Raji (cell line): ENCODE measurements around the gene MICALL2.

ENCODE experiments used
- POLR2A ChIP-seq: IDR thresholded peaks from 2 replicates; pipeline ENCODE4 v1.6.1; 2011; ENCODE audit warnings: low read depth, low read length, control low read depth; ENCODE audit not compliant: insufficient read depth

Gene MICALL2

GRCh38 chr7:1458683-1459511, at the start of gene MICALL2:
TSS of gene MICALL2 (minus strand) at chr7:1459470. CDS start at chr7:1459326, 144 bp downstream.
- TF ChIP-seq POLR2A, result no peak

DNA sequence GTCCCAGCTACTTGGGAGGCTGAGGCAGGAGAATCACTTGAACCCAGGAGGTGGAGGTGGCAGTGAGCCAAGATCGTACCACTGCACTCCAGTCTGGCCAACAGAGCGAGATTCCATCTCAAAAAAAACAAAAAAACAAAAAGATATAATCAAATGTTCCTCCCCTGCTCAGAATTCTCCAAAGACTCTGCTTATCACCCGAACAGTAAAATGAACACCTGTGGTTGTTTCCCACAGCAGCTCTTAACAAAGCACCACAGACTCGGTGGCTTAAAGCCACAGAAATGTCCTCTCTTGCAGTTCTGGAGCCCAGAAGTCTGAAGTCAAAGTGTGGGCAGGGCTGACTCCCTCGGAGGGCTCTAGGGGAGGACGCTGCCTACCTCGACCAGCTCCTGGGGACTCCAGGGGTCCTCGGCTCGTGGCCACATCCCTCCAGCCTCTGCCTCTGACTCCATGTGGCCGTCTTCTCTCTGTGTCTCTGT, 49.0 kb upstream of the MICALL2 start:
- no peak for TF ChIP-seq POLR2A

DNA sequence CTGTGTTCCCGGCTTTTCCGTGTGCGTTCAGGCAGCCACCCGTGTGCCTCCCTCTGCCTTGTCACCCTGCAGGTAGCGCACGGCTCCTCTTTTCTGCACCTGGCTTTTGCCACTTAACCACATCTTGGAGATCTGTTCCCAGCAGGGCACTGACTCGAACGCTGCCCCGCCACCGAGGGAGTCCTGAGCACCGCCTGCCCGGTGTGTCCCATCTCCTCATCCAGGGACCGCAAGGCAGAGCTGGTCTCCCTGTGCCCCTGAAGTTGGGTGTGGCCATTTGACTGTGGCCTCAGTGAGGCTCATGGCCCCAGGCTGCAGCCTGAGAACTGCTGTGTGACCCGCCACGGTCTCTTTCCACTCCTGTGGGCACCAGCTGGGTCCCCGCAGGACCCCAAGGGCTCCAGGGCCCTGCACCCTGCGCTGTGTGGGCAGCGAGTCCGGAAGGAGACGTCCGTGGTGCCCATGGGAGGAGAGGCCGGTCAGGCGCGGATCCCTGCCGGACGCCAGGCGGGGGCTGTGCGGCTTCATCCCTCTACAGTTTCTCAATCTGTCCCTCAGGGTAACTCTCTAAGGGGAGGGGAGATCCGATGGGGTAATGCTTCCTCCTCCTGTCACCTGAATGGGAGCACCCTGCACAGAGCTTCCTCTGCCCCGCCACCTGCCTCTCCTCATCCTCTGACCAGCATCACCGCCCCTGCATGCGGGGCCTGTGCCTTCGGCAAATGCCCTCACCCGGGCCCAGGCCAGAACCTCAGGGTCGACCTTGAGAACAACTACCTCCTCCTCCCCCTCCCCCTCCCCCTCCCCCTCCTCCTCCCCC, 46.7 kb upstream of the MICALL2 start:
- peak; percentile 34; the same call in 1 of the 2 replicates for TF ChIP-seq POLR2A

DNA sequence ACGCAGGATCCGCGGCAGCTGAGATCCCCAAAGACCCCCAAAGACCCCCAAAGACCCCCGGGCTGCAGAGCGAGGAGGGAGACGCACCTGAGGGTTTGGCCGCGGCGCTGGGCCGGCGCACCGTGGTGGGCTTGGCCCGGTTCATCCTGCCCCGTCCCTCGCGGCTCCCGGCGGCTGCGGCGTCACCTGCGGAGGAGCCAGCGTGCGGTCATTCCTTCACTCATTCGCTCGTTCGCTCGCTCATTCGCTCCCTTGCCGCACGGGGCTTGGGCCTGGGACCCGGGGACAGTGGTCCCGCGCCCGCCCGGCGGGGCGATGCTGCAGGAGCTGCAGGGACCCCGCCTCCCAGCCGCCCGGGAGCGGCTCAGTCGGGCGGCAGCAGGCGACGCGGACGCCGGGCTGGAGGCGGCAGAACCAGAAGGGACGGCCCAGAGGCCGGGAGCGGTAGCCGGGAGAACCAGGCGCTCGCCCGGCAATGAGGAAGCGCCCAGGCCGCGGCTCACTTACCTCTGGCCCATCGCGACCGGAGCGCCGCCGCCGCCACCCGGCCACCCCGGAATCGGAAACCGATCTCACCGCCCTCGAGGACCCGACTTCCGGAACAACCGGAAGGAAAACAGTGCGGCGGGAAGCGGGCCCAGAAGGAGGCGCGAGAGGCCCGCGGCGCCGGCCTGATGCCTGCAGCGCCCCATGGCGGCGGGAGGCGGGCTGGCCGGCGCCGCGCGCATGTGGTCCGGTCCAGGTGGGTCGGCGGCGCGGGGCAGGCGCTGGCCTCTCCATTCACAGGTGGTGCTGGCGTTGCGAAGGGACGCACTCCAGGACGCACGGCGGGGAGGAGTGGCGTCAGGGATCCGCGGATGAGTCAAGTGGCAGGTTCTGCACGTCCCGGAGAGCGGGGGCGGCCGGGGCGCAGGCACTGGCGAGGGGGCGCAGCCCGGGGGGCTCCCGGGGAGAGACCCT, 44.8 kb upstream of the MICALL2 start, which contains the start of gene INTS1:
INTS1 (minus strand) TSS at position 574 of the 960 bp plus-strand sequence; CDS start at position 145, 429 bp downstream.
- TF ChIP-seq POLR2A, result peak; percentile 76

GRCh38 chr7:1503390-1503789, 44.1 kb upstream of the MICALL2 start:
- TF ChIP-seq POLR2A, result no peak

DNA sequence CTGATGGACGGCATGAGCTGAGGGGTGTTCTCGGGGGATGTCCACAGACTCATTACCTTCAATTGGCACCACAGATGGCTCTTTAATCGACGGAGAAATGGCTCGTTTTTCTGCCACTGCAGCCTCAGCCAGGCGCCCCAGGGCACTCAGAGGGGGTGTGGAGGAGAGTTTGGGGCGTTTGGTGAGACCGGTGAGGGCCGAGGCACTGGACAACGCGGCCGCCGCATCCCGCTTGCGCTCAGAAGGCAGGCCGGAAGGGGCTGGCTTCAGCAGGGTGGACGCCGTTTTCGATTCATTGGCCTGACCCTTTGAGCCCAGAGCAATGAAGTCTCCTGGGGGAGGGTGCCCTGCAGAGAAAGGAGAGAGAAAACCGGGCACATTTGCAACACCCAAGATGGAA, 43.6 kb upstream of the MICALL2 start:
- no peak for TF ChIP-seq POLR2A

DNA sequence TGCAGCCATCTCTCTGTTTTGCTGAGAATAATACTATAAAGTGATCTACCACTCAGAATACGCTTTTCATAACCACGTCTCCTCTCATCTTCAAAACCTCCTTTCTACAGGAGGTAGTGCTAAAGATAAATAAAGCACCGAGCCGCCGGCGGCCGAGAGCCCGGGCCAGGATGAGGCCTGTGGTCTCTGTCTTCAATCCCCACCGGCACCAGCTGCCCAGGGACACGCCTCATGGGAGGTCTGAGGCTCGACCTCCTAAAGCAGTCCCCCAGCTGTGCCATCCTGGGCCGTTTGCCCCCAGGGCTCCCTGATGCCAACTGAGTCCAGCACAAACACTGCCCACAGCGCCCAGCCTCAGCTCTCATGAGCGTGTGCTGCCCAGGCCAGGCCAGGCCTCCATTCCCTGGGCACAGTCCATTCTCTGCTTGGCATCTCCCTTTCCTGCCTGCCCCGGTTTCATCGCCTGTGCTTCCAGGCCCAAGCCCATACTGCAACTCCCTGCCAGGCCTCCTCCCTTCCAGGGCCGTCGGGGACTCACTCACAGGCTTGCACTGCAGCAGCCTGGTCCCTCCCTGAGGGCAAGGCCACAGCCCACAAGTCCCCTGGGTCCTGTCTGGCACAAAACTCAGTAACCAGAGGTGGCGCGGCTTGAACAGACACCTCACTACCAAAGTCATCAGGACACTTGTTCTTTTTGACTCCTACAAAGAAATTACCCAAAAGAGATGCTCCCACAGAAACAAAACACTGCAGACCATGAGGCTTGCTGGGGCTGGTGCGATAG, 42.4 kb upstream of the MICALL2 start:
- no peak for TF ChIP-seq POLR2A

DNA sequence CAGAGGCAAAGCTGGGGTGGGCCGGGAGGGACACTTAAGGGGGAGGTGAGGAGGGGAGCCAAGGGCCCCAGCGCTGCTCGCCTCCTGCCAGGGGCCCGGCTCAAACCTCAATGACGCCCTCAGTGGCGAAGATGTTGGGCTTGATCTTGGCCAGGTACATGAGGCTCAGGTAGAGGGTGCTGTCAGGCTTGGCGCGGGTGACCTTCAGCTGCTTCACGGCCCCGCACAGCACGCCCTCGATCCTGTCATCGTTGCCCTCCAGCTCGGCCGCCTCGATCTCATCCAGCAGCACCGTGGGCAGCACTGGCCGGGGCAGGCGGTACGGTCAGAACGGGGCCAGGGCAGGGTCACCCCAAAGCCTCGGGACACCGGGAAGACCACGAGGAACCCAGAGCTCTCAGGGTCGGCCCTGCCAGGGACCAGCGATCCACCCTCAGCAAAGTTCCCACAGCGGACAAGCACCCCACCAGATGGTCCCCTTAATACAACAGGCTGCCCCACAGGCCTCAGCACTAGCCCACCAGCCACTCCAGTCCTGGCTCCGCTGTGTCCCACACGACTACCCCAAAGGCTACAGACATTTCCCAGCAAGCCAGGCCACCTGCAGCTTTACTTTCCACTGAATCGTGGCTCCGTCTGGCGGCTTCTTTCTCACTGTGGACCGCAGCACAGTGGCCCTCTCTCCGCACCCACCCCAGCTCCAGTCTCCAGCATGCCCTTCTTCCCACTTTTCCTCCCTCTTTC, 41.0 kb upstream of the MICALL2 start:
- no peak for TF ChIP-seq POLR2A

DNA sequence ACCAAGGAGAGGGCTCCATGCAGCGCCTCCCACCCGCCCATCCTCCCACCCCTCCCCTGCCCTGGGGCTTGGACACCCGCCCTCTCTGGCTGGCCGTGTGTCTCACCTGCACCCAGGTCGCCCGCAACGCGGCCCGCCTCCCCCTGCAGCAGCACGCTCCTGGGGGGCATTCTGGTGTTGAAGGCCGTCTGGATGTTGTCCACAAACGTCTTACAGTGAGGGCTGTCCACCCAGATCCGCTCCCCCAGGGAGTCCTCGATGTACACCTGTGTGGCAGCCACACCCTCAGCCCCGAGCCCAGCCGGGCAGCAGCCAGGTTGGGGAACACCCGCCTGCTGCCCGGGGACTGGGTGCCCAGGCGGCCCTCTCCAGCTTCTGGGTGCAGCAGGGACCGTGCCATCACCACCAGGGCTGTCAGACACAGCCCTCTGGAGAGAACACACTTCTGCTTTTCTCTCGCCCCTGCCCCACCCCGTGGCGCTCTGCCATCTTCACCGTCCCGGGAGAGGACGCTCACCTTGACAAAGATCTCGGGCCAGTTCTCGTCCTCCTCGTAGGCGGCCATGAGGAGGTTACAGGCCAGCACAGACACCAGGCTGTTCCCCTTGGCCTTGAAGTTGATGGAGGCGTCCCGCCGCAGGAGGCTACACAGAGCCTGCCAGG, 40.2 kb upstream of the MICALL2 start:
- no peak for TF ChIP-seq POLR2A

DNA sequence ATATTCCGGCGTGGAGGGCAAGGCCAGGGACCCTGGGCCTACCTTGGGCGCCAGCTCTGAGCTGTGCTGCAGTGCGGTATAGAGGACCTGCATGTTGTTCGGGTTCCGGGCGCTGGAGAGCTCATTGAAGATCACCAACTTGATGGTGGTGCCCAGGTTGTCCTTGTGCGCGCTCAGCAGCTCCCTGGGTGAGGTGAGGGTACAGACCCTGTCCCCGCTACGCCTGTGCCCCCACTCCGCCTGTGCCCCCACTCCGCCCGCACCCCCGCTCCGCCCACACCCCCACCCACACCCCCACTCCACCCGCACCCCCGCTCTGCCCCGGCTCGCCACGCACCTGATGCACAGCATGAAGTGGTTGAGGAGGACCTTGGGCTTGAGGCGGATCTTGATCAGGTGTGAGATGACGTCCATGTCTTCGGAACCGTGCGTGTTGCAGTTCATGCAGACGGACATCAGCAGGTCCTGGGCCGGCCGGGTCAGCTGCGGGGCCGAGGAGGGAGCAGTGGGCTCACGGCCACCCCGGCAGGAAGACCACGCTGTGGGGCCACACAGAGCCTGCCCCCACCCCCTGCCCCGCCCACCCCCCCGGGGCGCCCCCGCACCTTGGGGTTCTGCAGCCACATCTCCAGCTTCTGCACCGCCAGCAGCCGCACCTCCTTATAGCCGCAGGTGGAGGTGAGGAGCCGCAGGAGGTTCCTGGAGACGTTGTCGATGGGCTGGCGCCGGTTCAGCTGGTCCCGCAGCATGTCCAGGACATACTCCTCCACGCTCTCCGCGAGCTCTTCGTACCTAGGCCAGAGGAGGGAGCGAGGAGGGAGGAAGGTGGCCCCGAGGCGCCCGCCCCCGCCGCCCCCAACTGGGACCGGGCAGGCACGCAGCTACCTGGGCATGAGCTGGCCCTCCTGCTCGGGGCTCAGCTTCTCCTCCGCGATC, 39.4 kb upstream of the MICALL2 start:
- TF ChIP-seq POLR2A, result no peak

DNA sequence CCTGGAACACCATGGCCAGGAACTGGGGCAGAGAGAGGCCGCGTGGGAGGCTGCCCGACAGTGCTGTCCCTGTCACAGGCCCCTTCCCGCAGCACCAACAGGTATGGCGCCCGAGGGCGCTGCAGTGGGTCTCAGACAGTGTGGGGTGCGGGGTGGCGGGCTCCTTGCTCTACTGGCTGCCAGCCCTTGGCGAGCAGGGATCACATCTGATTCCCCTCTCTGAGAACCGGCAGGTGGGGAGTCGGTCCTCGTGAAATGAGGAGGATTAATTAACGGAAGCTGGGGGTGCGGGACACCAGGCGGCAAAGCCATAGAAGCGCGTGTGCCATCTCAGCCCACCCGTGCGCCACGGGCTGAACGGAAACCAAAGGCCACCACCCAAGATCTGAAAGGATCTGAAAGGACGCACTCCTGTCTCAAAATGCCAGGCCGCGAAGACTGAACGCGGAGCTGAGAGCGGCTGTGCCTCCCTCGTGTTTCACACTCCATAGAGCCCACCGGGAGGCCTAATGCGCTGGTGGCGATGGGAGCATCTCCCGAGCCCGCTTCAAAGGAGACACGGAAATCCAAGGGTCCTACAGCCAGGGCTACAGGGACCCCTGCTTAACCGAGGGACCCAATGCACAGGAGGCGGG, 38.1 kb upstream of the MICALL2 start:
- TF ChIP-seq POLR2A, result no peak
